Middle frontal gyrus (tissue), 1 donor: ENCODE data around the gene ZNF426.
"Not testable (repeated sequence)": the region's sequence is repeated elsewhere in the genome, so short reads cannot be mapped to it uniquely, and the experiment has no call there.

ENCODE experiments used
- DNase-seq: peaks from one replicate; pipeline ENCODE4 v3.0.0-alpha.2; 2015; ENCODE audit warnings: low spot score; ENCODE audit errors: extremely low spot score

The ZNF426 gene

GRCh38 chr19:9538183-9539058 lies at the start of gene ZNF426:
TSS of gene ZNF426 (minus strand) at chr19:9538645. CDS start at chr19:9536232, 2,413 bp downstream.
- DNase-seq: peak; percentile 75

DNA sequence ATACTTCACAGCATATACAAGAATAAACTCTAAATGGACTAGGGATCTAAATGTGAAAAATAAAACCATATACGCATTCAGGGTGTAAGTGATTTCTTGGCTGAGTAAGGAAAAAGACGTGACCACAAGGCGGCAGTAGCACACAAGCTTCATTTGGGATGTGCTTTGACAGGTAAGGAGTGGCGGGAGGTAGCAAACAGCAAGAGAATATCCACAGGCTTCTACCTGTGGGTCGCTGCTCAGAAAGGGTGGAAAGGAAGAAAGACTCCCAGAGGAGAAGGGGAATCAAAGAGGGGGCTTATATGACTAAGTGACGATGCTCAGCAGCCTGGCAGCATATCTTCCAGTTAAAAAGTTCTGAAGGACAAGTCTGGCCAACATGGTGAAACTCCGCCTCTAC lies 48.3 kb upstream of the ZNF426 start:
- peak; percentile 7 for DNase-seq

- peak; percentile 85 for DNase-seq
Observed at GRCh38 chr19:9584073-9584833, 45.8 kb upstream of the ZNF426 start, which contains the start of gene ZNF121. TSS of gene ZNF121 (minus strand) at chr19:9584504. CDS start at chr19:9568097, 16,407 bp downstream.

GRCh38 chr19:9582081-9582725 lies 43.8 kb upstream of the ZNF426 start:
- not testable (repeated sequence) for DNase-seq

- no peak for DNase-seq
Observed at GRCh38 chr19:9580728-9581127, 42.3 kb upstream of the ZNF426 start.

GRCh38 chr19:9570255-9570654 lies 31.8 kb upstream of the ZNF426 start:
- no peak for DNase-seq

DNA sequence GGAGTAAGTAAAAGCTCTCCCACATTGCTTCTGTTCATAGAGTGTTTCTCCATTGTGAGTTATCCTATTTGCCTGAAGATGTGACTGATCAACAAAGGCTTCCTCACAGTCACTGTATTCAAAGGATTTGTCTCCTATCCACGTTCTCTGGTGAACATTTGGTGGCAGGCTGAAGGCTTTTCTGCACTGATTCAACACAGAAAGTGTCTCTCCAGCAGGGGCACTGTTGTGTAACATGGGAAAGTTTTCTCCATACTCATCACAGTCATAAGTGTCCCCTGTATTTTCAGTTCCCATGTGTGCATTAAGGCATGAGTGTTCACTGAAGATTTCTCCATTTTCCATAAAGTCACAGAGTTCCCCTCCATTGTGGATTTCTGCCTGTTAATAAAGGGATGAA lies 28.3 kb upstream of the ZNF426 start:
- DNase-seq: no peak

- DNase-seq: no peak
Observed at GRCh38 chr19:9565900-9566705, 27.7 kb upstream of the ZNF426 start.

- DNase-seq: no peak
Observed at GRCh38 chr19:9552536-9553274, 14.3 kb upstream of the ZNF426 start.

- no peak for DNase-seq
Observed at GRCh38 chr19:9547870-9548269, 9.4 kb upstream of the ZNF426 start.

DNA sequence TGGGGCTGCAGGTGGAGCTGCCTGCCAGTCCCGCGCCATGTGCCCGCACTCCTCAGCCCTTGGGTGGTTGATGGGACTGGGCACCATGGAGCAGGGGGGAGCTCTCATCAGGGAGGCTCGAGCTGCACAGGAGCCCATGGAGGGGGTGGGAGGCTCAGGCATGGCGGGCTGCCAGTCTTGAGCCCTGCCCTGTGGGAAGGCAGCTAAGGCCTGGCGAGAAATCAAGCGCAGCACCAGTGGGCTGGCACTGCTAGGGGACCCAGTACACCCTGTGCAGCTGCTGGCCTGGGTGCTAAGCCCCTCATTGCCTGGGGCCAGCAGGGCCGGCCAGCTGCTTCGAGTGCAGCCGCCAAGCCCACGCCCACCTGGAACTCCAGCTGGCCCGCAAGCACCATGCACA lies 2.8 kb upstream of the ZNF426 start:
- not testable (repeated sequence) for DNase-seq

DNA sequence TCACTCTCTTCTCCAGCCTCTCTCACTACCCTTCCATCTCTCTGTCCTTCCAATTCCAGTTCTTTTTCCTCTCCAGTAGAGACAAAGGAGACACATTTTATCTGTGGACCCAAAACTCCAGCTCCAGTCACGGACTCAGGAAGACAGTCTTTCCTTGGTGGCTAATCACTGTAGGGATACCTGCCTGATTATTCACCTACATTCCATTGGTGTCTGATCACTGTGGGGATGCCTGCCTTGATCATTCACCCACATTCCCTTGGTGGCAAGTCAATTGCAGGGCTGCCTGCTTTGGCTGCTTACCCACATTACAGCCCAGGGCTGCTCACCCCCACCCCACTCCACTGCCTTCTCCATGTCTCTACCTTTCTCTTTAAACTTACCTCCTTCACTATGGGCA lies 1.5 kb upstream of the ZNF426 start:
- not testable (repeated sequence) for DNase-seq

DNA sequence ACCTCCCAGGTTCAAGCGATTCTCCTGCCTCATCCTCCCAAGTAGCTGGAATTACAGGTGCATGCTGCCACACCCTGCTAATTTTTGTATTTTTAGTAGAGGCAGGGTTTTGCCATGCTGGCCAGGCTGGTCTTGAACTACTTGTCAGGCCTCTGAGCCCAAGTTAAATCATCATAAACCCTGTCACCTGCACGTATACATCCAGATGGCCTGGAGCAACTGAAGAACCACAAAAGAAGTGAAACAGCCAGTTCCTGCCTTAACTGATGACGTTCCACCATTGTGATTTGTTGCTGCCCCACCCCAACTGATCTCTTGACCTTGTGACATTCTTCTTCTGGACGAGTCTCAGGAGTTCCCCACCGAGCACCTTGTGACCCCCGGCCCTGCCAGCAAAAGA lies 756 bp upstream of the ZNF426 start:
- DNase-seq: not testable (repeated sequence)

DNA sequence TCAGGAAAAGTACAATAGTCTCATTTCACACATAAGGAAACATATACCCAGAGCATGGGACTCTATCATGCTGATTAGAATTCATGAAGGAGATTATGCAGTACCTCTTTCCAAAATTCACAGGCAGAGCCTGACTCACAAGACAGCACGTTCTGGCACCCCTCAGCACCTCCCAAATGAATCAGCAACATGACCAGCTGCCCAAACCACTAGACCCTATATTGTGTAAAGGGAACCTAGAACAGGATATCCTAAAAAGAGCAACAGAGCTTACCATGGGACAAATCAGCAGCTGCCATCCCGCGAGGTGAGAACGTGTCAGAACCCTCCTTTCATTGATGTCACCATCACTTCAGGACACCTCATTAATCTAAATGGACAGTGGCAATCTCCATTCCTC lies 2.5 kb downstream of the ZNF426 start:
- DNase-seq: no peak

DNA sequence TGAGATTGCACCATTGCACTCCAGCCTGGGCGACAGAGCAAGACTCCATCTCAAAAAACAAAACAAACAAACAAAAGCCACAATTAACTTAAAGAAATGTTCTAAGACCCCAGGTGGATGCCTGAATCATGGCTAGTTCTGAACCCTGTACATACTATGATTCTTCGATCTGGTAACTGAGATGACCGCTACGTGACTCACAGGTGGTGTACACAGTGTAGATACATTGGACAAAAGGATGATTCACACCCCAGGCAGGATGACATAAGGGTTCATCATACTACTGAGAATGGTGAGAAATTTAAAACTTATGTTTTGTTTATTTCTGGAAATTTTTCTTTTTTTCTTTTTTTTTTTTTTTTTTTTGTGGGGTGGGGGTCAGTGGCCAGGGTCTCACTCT lies 6.5 kb downstream of the ZNF426 start:
- no peak for DNase-seq

- DNase-seq: no peak
Observed at GRCh38 chr19:9528757-9529336, 9.6 kb downstream of the ZNF426 start.

DNA sequence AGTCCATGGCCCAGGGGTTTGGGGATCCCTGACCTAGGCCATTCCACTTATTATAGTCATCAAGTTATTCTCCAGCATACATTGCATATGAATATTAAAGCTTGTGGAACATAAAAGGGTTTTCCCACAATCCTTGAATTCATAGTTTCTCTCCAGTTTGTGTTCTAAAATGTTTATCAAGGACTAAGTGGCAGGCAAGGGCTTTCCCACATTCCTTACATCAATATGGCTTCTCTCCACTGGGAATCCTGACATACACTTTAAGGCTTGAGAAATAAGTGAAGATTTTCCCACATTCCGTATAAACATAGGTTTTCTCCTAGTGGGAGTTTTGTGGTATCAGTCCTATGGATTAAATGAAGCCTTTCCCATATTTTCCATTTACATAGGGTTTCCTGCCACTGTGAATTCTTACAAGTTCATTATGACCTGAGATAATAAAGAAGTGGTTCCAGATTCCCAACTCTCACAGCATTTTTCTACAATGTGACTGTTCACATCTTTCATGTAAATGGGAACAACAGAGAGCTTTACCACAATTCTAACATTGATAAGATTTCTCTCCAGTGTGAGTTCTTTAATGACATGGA lies 14.5 kb downstream of the ZNF426 start:
- DNase-seq: no peak

GRCh38 chr19:9507285-9507684 lies 31.2 kb downstream of the ZNF426 start:
- DNase-seq: no peak

DNA sequence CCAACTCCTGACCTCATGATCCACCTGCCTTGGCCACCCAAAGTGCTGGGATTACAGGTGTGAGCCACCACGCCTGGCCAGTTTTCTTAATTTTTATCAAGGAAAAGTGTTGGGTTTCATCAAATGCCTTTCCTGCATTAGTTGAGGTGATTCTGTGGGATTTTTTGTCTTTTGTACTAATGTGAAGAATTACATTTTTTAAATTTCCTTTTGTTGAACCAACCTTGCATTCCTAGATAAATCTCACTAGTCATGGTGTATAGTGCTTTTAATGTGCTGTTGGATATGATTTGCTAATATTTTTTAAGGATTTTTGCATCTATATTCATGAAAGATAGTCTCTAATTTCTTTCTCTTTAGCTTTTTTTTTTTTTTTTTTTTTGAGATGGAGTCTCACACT lies 37.6 kb downstream of the ZNF426 start:
- no peak for DNase-seq
